ENCODE measurements around the gene GRID2. TPM values are rescaled to one million over a fixed set of nuclear protein-coding genes. Genes with fewer than 3 reads are reported as not detected.
A peak's percentile ranks its signal among the peaks of the same experiment; 100 is the strongest.
"Not testable (repeated sequence)": the region's sequence is repeated elsewhere in the genome, so short reads cannot be mapped to it uniquely, and the experiment has no call there.

The GRID2 gene
- total RNA-seq, 1 donor from 2014 or later: 0.17 TPM

GRCh38 chr4:93299118-93299517, 995.4 kb downstream of the GRID2 start:
- Histone ChIP-seq H3K9ac (no peak overlapping the region), H3K36me3 (no peaks in the 10 kb centered on the region), H3K4me1 (no peaks in the 10 kb centered on the region), H3K27me3 (no peaks in the 10 kb centered on the region), H2AFZ (replicated peaks) (no peak overlapping the region), H3K4me3 (no peak overlapping the region), H3K9me3 (ENCODE audit: low read depth) (no peaks in the 10 kb centered on the region), H4K20me1 (ENCODE audit: low read depth) (no peaks in the 10 kb centered on the region), H3K79me2 (ENCODE audit: low read depth) (no peaks in the 10 kb centered on the region), H3K4me2 (no peak overlapping the region), H3K27ac (no peak overlapping the region), H3F3A (ENCODE audit: low read depth) (no peaks in the 10 kb centered on the region)
- Mint-ChIP-seq H3K4me3 (no peak overlapping the region), H3K27me3 (ENCODE audit: insufficient read depth, low read depth) (peaks cover 2% of the 10 kb centered on the region), H3K27ac (no peak overlapping the region), H3K4me1 (peaks cover 4% of the 10 kb centered on the region), H3K9me3 (no peaks in the 10 kb centered on the region), H3K36me3 (no peaks in the 10 kb centered on the region)
- TF ChIP-seq CTCF (IDR thresholded peaks at IDR 0.05) (no peak), EZH2 (IDR thresholded peaks at IDR 0.05) (no peak), EZH2phosphoT487 (IDR thresholded peaks at IDR 0.05) (no peak)
- no peak for DNase-seq (ENCODE audit: low spot score)

- H3K4me3 ChIP-seq; H3K9ac ChIP-seq; DNase-seq (ENCODE audit: low spot score); H3K4me1 Mint-ChIP-seq; H3K4me2 ChIP-seq; H3F3A ChIP-seq (ENCODE audit: low read depth); H3K36me3 ChIP-seq; H3K27ac ChIP-seq; H3K9me3 ChIP-seq (ENCODE audit: low read depth); H3K36me3 Mint-ChIP-seq; H3K79me2 ChIP-seq (ENCODE audit: low read depth); H4K20me1 ChIP-seq (ENCODE audit: low read depth); H3K9me3 Mint-ChIP-seq; H3K27me3 Mint-ChIP-seq (ENCODE audit: insufficient read depth, low read depth); H3K4me1 ChIP-seq; H3K4me3 Mint-ChIP-seq; H3K27me3 ChIP-seq: not testable (repeated sequence)
- H2AFZ ChIP-seq (replicated peaks): peak overlapping the region; percentile 47
- H3K27ac Mint-ChIP-seq: peak overlapping the region; percentile 84
Observed at GRCh38 chr4:93300780-93301555, 997.2 kb downstream of the GRID2 start.

- Histone ChIP-seq H3K4me2 (no peak overlapping the region), H3K27me3 (no peaks in the 10 kb centered on the region), H3K9ac (no peak overlapping the region), H3K79me2 (ENCODE audit: low read depth) (no peaks in the 10 kb centered on the region), H3K4me3 (no peak overlapping the region), H3K4me1 (no peaks in the 10 kb centered on the region), H3K9me3 (ENCODE audit: low read depth) (no peaks in the 10 kb centered on the region), H3F3A (ENCODE audit: low read depth) (no peaks in the 10 kb centered on the region), H2AFZ (replicated peaks) (no peak overlapping the region), H3K27ac (no peak overlapping the region), H3K36me3 (no peaks in the 10 kb centered on the region), H4K20me1 (ENCODE audit: low read depth) (no peaks in the 10 kb centered on the region)
- H3K4me1 Mint-ChIP-seq: peaks cover 4% of the 10 kb centered on the region
- DNase-seq (ENCODE audit: low spot score): no peak
- no peak for TF ChIP-seq EZH2phosphoT487 (IDR thresholded peaks at IDR 0.05)
- H3K36me3 Mint-ChIP-seq: no peaks in the 10 kb centered on the region
- no peak overlapping the region for H3K4me3 Mint-ChIP-seq
- peaks cover 2% of the 10 kb centered on the region for H3K27me3 Mint-ChIP-seq (ENCODE audit: insufficient read depth, low read depth)
- H3K27ac Mint-ChIP-seq: no peak overlapping the region
- H3K9me3 Mint-ChIP-seq: no peaks in the 10 kb centered on the region
Observed at GRCh38 chr4:93302310-93302709, 998.5 kb downstream of the GRID2 start.

GRCh38 chr4:93303440-93303839, 999.7 kb downstream of the GRID2 start:
- no peaks in the 10 kb centered on the region for H3K9me3 ChIP-seq (ENCODE audit: low read depth)
- H2AFZ ChIP-seq (replicated peaks): no peak overlapping the region
- H3K9ac ChIP-seq: no peak overlapping the region
- H3K9me3 Mint-ChIP-seq: no peaks in the 10 kb centered on the region
- no peak for TF ChIP-seq CTCF (IDR thresholded peaks at IDR 0.05)
- no peak for TF ChIP-seq EZH2phosphoT487 (IDR thresholded peaks at IDR 0.05)
- no peak for TF ChIP-seq EZH2 (IDR thresholded peaks at IDR 0.05)
- H3K4me3 Mint-ChIP-seq: no peak overlapping the region
- no peak for DNase-seq (ENCODE audit: low spot score)
- H3K27ac ChIP-seq: no peak overlapping the region
- no peaks in the 10 kb centered on the region for H3K27me3 ChIP-seq
- no peak overlapping the region for H3K27ac Mint-ChIP-seq
- no peaks in the 10 kb centered on the region for H3K79me2 ChIP-seq (ENCODE audit: low read depth)
- no peaks in the 10 kb centered on the region for H3F3A ChIP-seq (ENCODE audit: low read depth)
- H4K20me1 ChIP-seq (ENCODE audit: low read depth): no peaks in the 10 kb centered on the region
- no peaks in the 10 kb centered on the region for H3K4me1 ChIP-seq
- peaks cover 4% of the 10 kb centered on the region for H3K4me1 Mint-ChIP-seq
- H3K36me3 ChIP-seq: no peaks in the 10 kb centered on the region
- H3K36me3 Mint-ChIP-seq: no peaks in the 10 kb centered on the region
- no peak overlapping the region for H3K4me2 ChIP-seq
- H3K27me3 Mint-ChIP-seq (ENCODE audit: insufficient read depth, low read depth): peaks cover 2% of the 10 kb centered on the region
- no peak overlapping the region for H3K4me3 ChIP-seq
